A673 (cell line): ENCODE data around the gene ARID3A.

Experiments
- EZH2 ChIP-seq: fragments of 200-600 bp; sonication (generic); IDR thresholded peaks from 2 replicates; pipeline ENCODE4 v1.6.1; 2017; ENCODE audit warnings: borderline replicate concordance, low read depth, mild to moderate bottlenecking, mixed read lengths, antibody characterized with exemption, low read length; ENCODE audit not compliant: poor library complexity, severe bottlenecking
- TF ChIP-seq, protein P1 (sequence below): fragments of 300-800, 200-600 bp; sonication (generic); conservative IDR thresholded peaks from 2 replicates; pipeline ENCODE4 v1.5.1; 2017; ENCODE audit warnings: low read depth, mild to moderate bottlenecking, antibody characterized with exemption, low read length, moderate library complexity, mixed read lengths

DNA sequence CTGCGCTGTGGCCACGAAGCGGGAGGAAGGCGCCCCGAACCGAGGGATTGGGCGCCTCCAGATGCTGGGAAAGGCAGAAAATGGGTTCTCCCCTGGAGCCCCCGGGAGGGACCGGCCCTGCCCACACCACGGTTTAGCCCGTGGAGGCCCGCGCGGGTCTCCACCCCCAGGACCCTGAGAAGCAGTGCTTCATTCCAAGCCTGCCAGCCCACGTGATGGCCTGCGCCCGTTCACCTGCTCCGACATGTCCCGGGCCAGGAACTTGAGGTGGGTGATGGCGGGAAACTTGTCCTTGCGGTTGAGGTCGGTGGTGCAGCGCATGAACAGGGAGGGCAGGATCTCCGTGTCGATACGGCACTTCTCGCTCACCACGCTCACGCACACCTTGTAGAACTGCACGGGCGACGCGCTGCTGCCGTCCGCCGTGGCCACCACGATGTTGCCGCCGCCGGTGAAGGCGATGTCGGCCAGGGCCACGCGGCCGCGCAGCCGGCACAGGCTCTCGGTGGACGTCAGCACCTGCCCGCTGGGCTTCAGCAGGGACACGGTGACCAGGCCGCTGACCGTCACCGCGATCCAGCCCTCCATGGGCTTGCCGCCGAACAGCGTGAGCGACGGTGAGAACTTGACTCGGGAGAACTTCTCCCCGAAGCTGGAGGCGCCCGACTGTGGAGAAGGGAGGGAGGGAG lies 40.2 kb upstream of the ARID3A start:
- no peak for TF ChIP-seq EZH2
- TF ChIP-seq, protein P1, sequence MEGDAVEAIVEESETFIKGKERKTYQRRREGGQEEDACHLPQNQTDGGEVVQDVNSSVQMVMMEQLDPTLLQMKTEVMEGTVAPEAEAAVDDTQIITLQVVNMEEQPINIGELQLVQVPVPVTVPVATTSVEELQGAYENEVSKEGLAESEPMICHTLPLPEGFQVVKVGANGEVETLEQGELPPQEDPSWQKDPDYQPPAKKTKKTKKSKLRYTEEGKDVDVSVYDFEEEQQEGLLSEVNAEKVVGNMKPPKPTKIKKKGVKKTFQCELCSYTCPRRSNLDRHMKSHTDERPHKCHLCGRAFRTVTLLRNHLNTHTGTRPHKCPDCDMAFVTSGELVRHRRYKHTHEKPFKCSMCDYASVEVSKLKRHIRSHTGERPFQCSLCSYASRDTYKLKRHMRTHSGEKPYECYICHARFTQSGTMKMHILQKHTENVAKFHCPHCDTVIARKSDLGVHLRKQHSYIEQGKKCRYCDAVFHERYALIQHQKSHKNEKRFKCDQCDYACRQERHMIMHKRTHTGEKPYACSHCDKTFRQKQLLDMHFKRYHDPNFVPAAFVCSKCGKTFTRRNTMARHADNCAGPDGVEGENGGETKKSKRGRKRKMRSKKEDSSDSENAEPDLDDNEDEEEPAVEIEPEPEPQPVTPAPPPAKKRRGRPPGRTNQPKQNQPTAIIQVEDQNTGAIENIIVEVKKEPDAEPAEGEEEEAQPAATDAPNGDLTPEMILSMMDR: no peak
